H1 (cell line): ENCODE data around the gene GPC6. TPM values are rescaled to one million over a fixed set of nuclear protein-coding genes. Genes with fewer than 3 reads are reported as not detected.

Experiments
- CHD7 ChIP-seq: fragments of 300-600 bp; sonication (generic); IDR thresholded peaks from 2 replicates; pipeline ENCODE4 v1.7.1; 2012; ENCODE audit warnings: low read length, moderate library complexity, mild to moderate bottlenecking, inconsistent platforms; ENCODE audit not compliant: insufficient replicate concordance
- CREB1 ChIP-seq: IDR thresholded peaks from 2 replicates; pipeline ENCODE4 v1.6.1; 2012; ENCODE audit warnings: inconsistent platforms
- KDM5A ChIP-seq: fragments of 200-600 bp; IDR thresholded peaks from 2 replicates; pipeline ENCODE4 v1.7.1; 2012; ENCODE audit warnings: mild to moderate bottlenecking, low read length, inconsistent platforms, mixed read lengths
- polyA plus RNA-seq, 7 experiments: library from polyadenylated mRNA; depleted of rRNA in 3 of 7; stranded (reverse) in 5 of 7; unstranded in 2 of 7; fragments of >200 nt in 5 of 7; fragments of 200-250 nt in 2 of 7; gene quantifications; 1 replicate in 5 of 7; 2 replicates in 1 of 7; 4 replicates in 1 of 7; pipeline versions ENCODE4 v1.2.1 to v1.2.3, GENCODE V29; 2011 to 2013; ENCODE audit warnings: missing spikeins in 2 of 7, mixed read lengths in 2 of 7
- total RNA-seq: library from RNA; stranded (reverse); fragmentation: NEBNext Ultra II Directional; extraction: Animal tissue kit (Norgen Biotek cat#: 25700); gene quantifications from 2 replicates; pipeline ENCODE4 v1.2.1, GENCODE V29; 2021

The GPC6 gene
- total and polyA plus RNA-seq, 2 of the 8 experiments (the other 6 are each of a cell fraction or from before 2014, with no cell fraction given), result 5.4 to 12.0 TPM

- TF ChIP-seq CHD7 (no peak), KDM5A (no peak), CREB1 (no peak)
These were observed 1086.8 kb downstream of the GPC6 start (continued) for GRCh38 chr13:94313321-94313910.
